Left ventricle myocardium superior (tissue), 1 donor: Measurements from ENCODE around the gene MARS1. TPM values are rescaled to one million over a fixed set of nuclear protein-coding genes. Genes with fewer than 3 reads are reported as not detected.
"Not testable (repeated sequence)": the region's sequence is repeated elsewhere in the genome, so short reads cannot be mapped to it uniquely, and the experiment has no call there.

ENCODE experiments used
- ATAC-seq: fragments of 200-7000 bp; cut with Tn5 transposase; one replicate; pipeline ENCODE4 v1.9.1; 2020; ENCODE audit warnings: mild to moderate bottlenecking, moderate library complexity
- DNase-seq: peaks from one replicate; pipeline ENCODE4 v3.0.0-alpha.2; 2020
- intact Hi-C: fragments of 100-400 bp; cut with micrococcal nuclease; formaldehyde crosslinking; loops from one replicate; pipeline ENCODE4 v1.11.0; 2022
- microRNA-seq: library from miRNA; unstranded; fragments of <30 nt; microRNA quantifications from one replicate; pipeline ENCODE4 v1.2.0, GENCODE V29; 2020; ENCODE audit warnings: borderline number of aligned reads
- total RNA-seq: library from RNA; stranded (reverse); fragmentation: NEBNext Ultra II Directional; extraction: Animal tissue kit (Norgen Biotek cat#: 25700); gene quantifications from one replicate; pipeline ENCODE4 v1.2.1, GENCODE V29; 2021
- donor health status: DM: no; HTN: yes; CAD: no; lungs with severe emphysema.

The MARS1 gene
- total RNA-seq, 1 donor from 2014 or later: 72.7 TPM

DNA sequence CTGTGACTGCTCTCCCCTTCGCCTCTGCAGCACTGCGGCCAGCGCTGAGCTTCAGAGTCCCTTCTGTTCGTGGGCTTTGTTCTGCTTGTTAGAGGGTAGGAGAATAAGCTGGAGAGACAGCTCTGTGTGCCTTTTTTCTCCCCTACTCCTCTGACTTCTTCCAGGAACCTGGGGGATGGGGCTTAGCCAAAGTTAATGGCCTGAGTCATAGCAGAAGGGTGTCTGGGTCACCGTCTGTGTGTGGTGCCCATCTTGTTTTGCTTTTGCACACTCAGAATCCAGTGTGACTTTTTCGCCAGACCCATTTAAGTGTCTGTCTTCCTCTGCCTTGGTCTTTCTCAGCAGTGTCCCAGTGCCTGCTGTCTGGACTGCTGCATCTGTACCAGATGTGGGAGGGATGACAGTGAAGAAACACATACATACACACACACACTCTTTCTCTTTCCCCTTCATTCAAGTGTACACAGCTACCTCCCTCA is 65.0 kb downstream of the MARS1 start:
- intact Hi-C loops: no loop called here
- ATAC-seq: no peak

DNA sequence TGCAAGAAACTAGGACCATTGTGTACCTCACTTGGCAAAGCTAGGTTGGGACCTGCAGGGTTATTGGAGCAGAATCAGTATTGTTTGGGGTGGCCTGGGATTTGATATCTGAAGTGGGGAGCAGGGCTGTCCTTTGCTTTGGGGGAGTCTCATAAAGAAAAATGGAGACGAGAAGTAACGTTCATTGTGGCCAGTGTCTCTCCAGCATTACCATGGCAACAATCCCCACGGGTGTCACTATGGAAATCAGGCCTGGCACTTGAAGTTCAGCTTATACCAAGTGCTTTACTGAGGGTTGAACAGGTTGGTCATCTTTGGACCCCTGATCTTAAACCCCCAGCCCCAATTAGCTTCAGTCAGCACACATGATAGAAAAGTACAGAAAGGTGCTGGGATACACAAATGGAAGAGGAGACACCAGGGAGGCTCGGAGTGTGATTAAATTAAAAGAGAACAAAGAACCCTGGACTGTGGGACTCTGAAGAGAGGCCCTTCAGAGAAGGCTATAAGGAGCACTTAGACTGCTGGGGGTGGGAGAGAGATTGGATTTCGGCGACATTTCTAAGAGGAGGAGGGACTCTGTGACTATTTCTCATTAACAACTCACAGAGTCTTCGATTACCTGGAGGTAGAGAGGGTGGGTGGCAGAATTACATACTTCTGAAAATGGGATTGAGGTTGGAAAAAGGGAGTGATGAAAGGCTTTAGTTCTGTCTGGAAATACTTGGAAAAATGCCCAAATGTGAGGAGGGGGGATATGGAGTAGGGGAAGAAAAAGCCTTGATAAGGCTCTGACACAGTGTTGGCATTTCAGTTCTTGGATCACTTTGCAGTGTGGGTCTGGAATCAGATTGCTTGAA is 65.7 kb downstream of the MARS1 start:
- no peak for ATAC-seq
- intact Hi-C loops: no loop called here
- DNase-seq: no peak

More for the DNA sequence above, 65.0 kb downstream of the MARS1 start:
- DNase-seq: no peak

DNA sequence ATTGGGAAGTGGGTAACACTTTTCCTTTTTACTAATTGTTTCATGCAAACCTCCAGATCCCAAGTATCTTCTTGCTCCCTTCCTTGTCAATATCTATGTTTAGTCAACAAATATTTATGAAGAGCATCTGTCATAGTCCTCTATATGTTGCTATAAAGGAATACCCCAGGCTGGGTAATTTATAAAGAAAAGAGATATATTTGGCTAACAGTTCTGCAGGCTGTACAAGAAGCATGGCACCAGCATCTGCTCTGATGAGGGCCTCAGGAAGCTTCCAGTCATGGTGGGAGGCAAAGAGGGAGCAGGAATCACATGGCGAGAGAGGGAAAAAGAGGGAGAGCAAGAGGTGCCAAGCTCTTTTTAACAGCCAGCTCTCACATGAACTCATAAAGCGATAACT is 66.6 kb downstream of the MARS1 start:
- DNase-seq (no peak), ATAC-seq (no peak)
- intact Hi-C loops: no loop called here

DNA sequence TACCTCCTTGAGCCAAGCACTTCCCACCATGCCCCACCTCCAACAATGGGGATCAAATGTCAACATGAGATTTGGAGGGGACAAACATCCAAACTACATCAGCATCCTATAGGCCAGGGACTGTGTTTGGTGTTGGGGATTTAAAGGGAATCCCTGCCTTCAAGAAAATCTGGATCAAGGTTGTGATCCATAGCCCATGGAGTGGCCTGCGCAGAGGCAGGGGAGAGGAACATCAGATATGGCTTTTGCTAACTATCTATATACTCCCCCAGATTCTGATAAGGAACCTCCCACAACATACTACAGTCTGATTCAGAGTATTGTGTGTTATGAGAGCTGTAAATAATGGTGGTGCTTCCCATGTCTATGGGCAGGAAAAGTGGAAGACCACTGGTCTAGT is 67.0 kb downstream of the MARS1 start:
- intact Hi-C loops: no loop called here
- DNase-seq (no peak), ATAC-seq (no peak)

DNA sequence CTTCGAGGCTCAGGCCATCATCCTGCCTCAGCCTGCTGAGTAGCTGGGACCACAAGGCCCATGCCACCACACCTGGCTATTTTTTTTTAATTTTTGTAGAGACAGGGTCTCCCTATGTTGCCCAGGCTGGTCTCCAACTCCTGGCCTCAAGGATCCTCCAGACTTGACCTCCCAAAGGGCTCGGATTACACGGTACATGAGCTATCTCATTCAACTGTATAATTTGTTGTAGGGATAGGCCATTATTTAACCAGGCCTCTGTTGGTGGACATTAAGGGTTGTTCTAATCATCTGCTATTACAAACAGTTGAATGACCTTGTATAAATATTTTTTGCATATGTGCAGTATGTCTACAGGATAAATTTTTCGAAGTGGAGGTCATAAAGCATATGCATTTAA is 71.0 kb downstream of the MARS1 start:
- ATAC-seq (no peak), DNase-seq (no peak)
- intact Hi-C loops: no loop called here

DNA sequence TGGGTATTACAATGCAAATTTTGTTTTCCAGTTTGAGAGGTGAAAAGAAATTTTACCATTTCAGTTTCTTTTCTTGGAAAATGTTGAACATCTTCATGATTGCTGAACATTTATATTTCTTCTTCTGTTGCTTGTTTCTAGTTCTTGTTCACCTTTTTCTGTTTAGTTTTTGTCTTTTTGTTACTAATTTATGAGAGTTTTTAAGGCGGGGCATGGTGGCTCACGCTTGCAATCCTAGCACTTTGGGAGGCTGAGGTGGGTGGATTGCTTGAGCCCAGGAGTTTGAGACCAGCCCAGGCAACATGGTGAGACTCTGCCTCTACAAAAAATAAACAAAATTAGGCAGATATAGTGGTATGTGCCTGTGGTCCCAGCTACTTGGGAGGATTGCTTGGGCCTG is 72.6 kb downstream of the MARS1 start:
- DNase-seq (no peak), ATAC-seq (no peak)
- intact Hi-C loops: no loop called here

DNA sequence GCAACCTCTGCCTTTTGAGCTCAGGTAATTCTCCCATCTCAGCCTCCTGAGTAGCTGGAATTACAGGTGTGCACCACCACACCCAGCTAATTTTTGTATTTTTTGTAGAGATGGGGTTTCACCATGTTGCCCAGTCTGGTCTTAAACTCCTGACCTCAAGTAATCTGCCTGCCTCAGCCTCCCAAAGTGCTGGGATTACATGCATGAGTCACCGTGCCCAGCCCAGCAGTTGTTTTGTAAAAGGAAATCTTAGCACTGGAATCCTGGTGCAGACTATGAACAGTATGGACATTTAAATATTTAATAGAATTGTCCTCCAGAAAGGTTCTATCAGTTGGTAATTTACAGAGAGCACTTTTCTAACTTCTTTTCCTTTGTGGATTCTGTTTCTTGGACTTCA is 73.2 kb downstream of the MARS1 start:
- ATAC-seq, intact Hi-C loops, DNase-seq: not testable (repeated sequence)

DNA sequence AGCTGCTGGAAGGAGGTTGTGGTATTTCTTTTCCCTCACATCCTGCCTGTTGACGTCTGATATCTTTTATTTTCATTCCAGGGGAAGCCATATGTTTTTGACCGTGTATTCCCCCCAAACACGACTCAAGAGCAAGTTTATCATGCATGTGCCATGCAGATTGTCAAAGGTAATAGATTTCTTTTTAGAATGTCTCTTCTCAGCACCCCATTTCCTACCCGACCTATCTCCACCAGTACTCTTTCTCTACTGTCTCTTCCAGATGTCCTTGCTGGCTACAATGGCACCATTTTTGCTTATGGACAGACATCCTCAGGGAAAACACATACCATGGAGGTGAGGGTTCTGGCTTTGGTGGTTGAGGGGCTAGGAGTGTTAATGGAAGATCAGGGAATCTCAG is 75.5 kb downstream of the MARS1 start:
- intact Hi-C loops: no loop called here
- no peak for ATAC-seq
- DNase-seq: no peak

DNA sequence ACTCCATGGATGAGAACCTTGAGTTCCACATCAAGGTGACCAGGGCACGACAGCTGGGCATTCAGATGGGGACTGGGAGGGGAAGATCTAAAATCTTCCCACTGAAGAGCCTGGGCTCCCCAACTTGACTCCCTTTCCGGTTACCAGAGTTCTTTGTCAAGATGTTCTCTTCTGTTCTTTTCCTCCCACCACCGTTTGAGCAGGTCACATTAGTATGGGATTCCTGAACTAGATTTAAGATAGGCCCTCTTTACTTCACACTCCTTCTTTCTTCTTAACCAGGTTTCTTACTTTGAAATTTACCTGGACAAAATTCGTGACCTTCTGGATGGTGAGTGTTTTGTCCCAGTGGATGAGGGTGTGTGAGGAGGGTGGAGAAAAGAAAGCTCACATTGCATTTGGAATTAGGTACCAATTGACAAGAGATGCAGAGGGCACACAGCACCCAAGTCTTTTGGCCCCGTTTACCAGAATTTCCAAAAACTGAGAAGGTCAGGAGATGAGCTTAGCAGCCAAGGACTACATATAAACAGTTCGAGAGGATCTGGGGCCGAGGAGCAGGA is 76.4 kb downstream of the MARS1 start:
- intact Hi-C loops: no loop called here
- no peak for ATAC-seq
- DNase-seq: no peak

Small RNA genes lying within 50 kb of the gene (microRNA-seq; reads per million reads assigned to microRNA genes)
- not detected for gene MIR616
- gene MIR6758: not detected

Other genes starting within 250 kb of the MARS1 start
- 1.4 TPM for gene STAC3, start 236.9 kb upstream of the MARS1 start, total RNA-seq
- gene R3HDM2, start 57.0 kb upstream of the MARS1 start, total RNA-seq: 54.4 TPM
- not detected for gene INHBC, start 53.3 kb upstream of the MARS1 start, total RNA-seq
- not detected for gene INHBE, start 32.8 kb upstream of the MARS1 start, total RNA-seq
- gene GLI1, start 28.3 kb upstream of the MARS1 start, total RNA-seq: 0.37 TPM
- 5.7 TPM for gene ARHGAP9, start 8.2 kb upstream of the MARS1 start, total RNA-seq
- 22.2 TPM for gene DDIT3, start 32.4 kb downstream of the MARS1 start, total RNA-seq
- 35.2 TPM for gene MBD6, start 34.8 kb downstream of the MARS1 start, total RNA-seq
- gene DCTN2, start 59.1 kb downstream of the MARS1 start, total RNA-seq: 89.2 TPM
- gene KIF5A, start 62.0 kb downstream of the MARS1 start, total RNA-seq: 0.12 TPM
- gene PIP4K2C, start 103.1 kb downstream of the MARS1 start, total RNA-seq: 11.9 TPM
- 21.4 TPM for gene DTX3, start 116.8 kb downstream of the MARS1 start, total RNA-seq
- 11.9 TPM for gene ARHGEF25, start 123.4 kb downstream of the MARS1 start, total RNA-seq
- 5.1 TPM for gene B4GALNT1, start 145.1 kb downstream of the MARS1 start, total RNA-seq
- 104 TPM for gene OS9, start 206.1 kb downstream of the MARS1 start, total RNA-seq